Breast epithelium (tissue), 4 donors: ENCODE data around the gene PRODH2. TPM values are rescaled to one million over a fixed set of nuclear protein-coding genes. Genes with fewer than 3 reads are reported as not detected.

Experiments used
- DNase-seq, 2 donors: peaks; one replicate each; pipeline ENCODE4 v3.0.0-alpha.2; 2019; ENCODE audit warnings: low spot score in 2 of 2
- H3K27ac ChIP-seq, 2 donors: fragments of 200-600 bp; sonication (generic) in 1 of 2; one replicate each; pipeline ENCODE4 v1.5.1; 2016 to 2019; ENCODE audit warnings: mild to moderate bottlenecking in 1 of 2
- H3K27me3 ChIP-seq, 2 donors: fragments of 200-600 bp; sonication (generic) in 1 of 2; one replicate each; pipeline versions ENCODE4 v1.5.1 to v1.6.0; 2017 to 2019; ENCODE audit warnings: control low read depth in 1 of 2, mild to moderate bottlenecking in 1 of 2
- H3K36me3 ChIP-seq: fragments of 200-600 bp; one replicate; pipeline ENCODE4 v1.5.1; 2019
- H3K4me1 ChIP-seq, 2 donors: fragments of 200-600 bp; sonication (generic); one replicate each; pipeline ENCODE4 v1.5.1; 2016 to 2019; ENCODE audit warnings: control low read depth in 1 of 2
- H3K4me3 ChIP-seq, 3 donors: fragments of 200-600 bp; sonication (generic); 1 replicate in 2 of 3; 2 replicates in 1 of 3; pipeline ENCODE4 v1.5.1; 2016 to 2019; ENCODE audit warnings: mild to moderate bottlenecking in 3 of 3, moderate library complexity in 2 of 3
- H3K9me3 ChIP-seq, 2 donors: fragments of 200-600 bp; sonication (generic) in 1 of 2; one replicate each; pipeline ENCODE4 v1.5.1; 2016 to 2019; ENCODE audit warnings: control low read depth in 1 of 2
- POLR2A ChIP-seq: fragments of 450-650 bp; IDR thresholded peaks from one replicate; pipeline ENCODE4 v1.6.1; 2016; ENCODE audit warnings: antibody characterized with exemption, mild to moderate bottlenecking, moderate library complexity
- POLR2AphosphoS5 ChIP-seq, 3 donors: sonication (generic); formaldehyde crosslinking; IDR thresholded peaks; one replicate each; pipeline ENCODE4 v1.6.1; 2017; ENCODE audit warnings: antibody characterized with exemption in 3 of 3
- intact Hi-C: fragments of 100-400 bp; cut with DNase I; formaldehyde crosslinking; loops from one replicate; pipeline ENCODE4 v1.15.1; 2023; ENCODE audit warnings: low total_unique reads
- total RNA-seq, 3 donors: library from RNA; depleted of rRNA; stranded (reverse); fragments of >200 nt; gene quantifications; one replicate each; pipeline ENCODE4 v1.1.0, GENCODE V29; 2016
- TF ChIP-seq, protein P1 (sequence below), 3 donors: fragments of 450-650 bp; IDR thresholded peaks; one replicate each; pipeline ENCODE4 v1.5.1; 2016 to 2017; ENCODE audit warnings: antibody characterized with exemption in 3 of 3, mild to moderate bottlenecking in 3 of 3, moderate library complexity in 3 of 3

PRODH2 gene
- total RNA-seq, 3 donors from 2014 or later, result not detected

GRCh38 chr19:35828692-35829301 is 16.2 kb upstream of the PRODH2 start:
- peaks cover 0 to 34% of the 10 kb centered on the region in 2 donors for H3K27me3 ChIP-seq
- no peak overlapping the region for H3K27ac ChIP-seq
- no peak overlapping the region for H3K4me3 ChIP-seq
- no peak for DNase-seq
- intact Hi-C loops, result no loop called here
- no peaks in the 10 kb centered on the region for H3K36me3 ChIP-seq
- no peaks in the 10 kb centered on the region for H3K4me1 ChIP-seq
- H3K9me3 ChIP-seq, result no peaks in the 10 kb centered on the region
- TF ChIP-seq POLR2A (no peak), POLR2AphosphoS5 (IDR thresholded peaks at IDR 0.05) (no peak)
- TF ChIP-seq, protein P1, sequence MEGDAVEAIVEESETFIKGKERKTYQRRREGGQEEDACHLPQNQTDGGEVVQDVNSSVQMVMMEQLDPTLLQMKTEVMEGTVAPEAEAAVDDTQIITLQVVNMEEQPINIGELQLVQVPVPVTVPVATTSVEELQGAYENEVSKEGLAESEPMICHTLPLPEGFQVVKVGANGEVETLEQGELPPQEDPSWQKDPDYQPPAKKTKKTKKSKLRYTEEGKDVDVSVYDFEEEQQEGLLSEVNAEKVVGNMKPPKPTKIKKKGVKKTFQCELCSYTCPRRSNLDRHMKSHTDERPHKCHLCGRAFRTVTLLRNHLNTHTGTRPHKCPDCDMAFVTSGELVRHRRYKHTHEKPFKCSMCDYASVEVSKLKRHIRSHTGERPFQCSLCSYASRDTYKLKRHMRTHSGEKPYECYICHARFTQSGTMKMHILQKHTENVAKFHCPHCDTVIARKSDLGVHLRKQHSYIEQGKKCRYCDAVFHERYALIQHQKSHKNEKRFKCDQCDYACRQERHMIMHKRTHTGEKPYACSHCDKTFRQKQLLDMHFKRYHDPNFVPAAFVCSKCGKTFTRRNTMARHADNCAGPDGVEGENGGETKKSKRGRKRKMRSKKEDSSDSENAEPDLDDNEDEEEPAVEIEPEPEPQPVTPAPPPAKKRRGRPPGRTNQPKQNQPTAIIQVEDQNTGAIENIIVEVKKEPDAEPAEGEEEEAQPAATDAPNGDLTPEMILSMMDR (IDR thresholded peaks at IDR 0.05), result no peak

DNA sequence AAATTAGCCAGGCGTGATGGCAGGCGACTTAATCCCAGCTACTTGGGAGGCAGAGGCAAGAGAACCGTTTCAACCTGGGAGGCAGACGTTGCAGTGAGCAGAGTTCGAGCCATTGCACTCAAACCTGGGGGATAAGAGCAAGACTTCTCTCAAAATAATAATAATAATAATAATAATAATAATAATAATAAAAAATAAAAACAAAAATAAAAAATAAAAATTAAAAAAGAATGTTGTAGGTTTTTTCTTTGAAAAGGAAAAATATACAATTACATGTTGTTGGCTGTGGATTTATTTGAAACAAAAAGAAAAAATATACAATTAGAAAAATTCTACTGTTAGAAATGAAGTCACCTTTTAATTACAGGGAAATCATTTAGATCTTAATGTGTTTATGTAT is 11.5 kb upstream of the PRODH2 start:
- DNase-seq, result no peak
- Histone ChIP-seq H3K4me3 (no peak overlapping the region), H3K36me3 (no peaks in the 10 kb centered on the region), H3K9me3 (no peaks in the 10 kb centered on the region), H3K27ac (no peak overlapping the region), H3K4me1 (no peaks in the 10 kb centered on the region), H3K27me3 (peaks cover 0 to 22% of the 10 kb centered on the region in 2 donors)
- intact Hi-C loops, result no loop called here
- no peak for TF ChIP-seq POLR2A
- TF ChIP-seq, protein P1 (IDR thresholded peaks at IDR 0.05), result no peak
- no peak for TF ChIP-seq POLR2AphosphoS5 (IDR thresholded peaks at IDR 0.05)

GRCh38 chr19:35822579-35822978 is 9.9 kb upstream of the PRODH2 start:
- H3K27me3 ChIP-seq, result peaks cover 0 to 30% of the 10 kb centered on the region in 2 donors
- intact Hi-C loops, result no loop called here
- H3K36me3 ChIP-seq, result no peaks in the 10 kb centered on the region
- no peak for DNase-seq
- H3K27ac ChIP-seq, result no peak overlapping the region
- H3K4me1 ChIP-seq, result no peaks in the 10 kb centered on the region
- H3K9me3 ChIP-seq, result no peaks in the 10 kb centered on the region
- TF ChIP-seq POLR2AphosphoS5 (IDR thresholded peaks at IDR 0.05) (no peak), POLR2A (no peak)
- TF ChIP-seq, protein P1 (IDR thresholded peaks at IDR 0.05), result no peak
- H3K4me3 ChIP-seq, result no peak overlapping the region

DNA sequence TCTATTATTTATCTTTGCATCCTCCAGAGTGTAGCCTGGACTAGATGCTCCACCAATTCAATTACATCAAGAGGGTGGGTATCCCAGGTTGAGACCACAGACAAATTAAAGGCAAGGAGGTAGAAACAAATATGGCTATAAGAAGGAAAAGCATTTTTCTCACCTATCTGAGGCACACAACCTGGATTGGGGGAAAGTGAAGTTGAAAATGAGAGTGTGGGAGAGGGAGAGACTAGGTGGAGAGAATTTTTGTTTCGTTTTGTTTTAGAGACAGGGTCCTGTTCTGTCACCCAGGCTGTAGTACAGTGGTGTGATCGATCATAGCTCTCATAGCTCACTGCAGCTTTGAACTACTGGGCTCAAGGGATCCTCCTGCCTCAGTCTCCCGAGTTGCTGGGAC is 5.8 kb upstream of the PRODH2 start:
- H3K27me3 ChIP-seq, result peaks cover 0 to 26% of the 10 kb centered on the region in 2 donors
- H3K9me3 ChIP-seq, result no peaks in the 10 kb centered on the region
- TF ChIP-seq POLR2A (no peak), POLR2AphosphoS5 (IDR thresholded peaks at IDR 0.05) (no peak)
- TF ChIP-seq, protein P1 (IDR thresholded peaks at IDR 0.05), result no peak
- DNase-seq, result no peak
- no peaks in the 10 kb centered on the region for H3K36me3 ChIP-seq
- H3K27ac ChIP-seq, result no peak overlapping the region
- no peaks in the 10 kb centered on the region for H3K4me1 ChIP-seq
- intact Hi-C loops, result no loop called here
- no peak overlapping the region for H3K4me3 ChIP-seq

GRCh38 chr19:35816846-35817245 is 4.2 kb upstream of the PRODH2 start:
- intact Hi-C loops, result no loop called here
- peaks cover 0 to 32% of the 10 kb centered on the region in 2 donors for H3K27me3 ChIP-seq

More at GRCh38 chr19:35816846-35817245, 4.2 kb upstream of the PRODH2 start:
- Histone ChIP-seq H3K4me3 (no peak overlapping the region), H3K4me1 (no peaks in the 10 kb centered on the region), H3K9me3 (no peaks in the 10 kb centered on the region), H3K36me3 (no peaks in the 10 kb centered on the region), H3K27ac (no peak overlapping the region)
- no peak for DNase-seq
- TF ChIP-seq POLR2AphosphoS5 (IDR thresholded peaks at IDR 0.05) (no peak), POLR2A (no peak)
- TF ChIP-seq, protein P1 (IDR thresholded peaks at IDR 0.05), result no peak
